Neuronal stem cell (in vitro differentiated cells): Measurements from ENCODE around the gene HUNK.
"Not testable (repeated sequence)": the region's sequence is repeated elsewhere in the genome, so short reads cannot be mapped to it uniquely, and the experiment has no call there.

Experiments used
- DNase-seq: peaks from one replicate; pipeline ENCODE4 v3.0.0-alpha.2; 2013; ENCODE audit warnings: low spot score
- H2AFZ ChIP-seq: one replicate; pipeline ENCODE4 v1.6.1; 2013; ENCODE audit warnings: mild to moderate bottlenecking, low read length, inconsistent platforms
- H2AK5ac ChIP-seq: 2 replicates; pipeline ENCODE4 v1.6.1; 2013; ENCODE audit warnings: low read depth, mild to moderate bottlenecking, inconsistent platforms, low read length, moderate library complexity, mixed read lengths
- H2BK120ac ChIP-seq: 2 replicates; pipeline ENCODE4 v1.6.1; 2013; ENCODE audit warnings: low read depth, mild to moderate bottlenecking, inconsistent platforms, low read length, moderate library complexity, mixed read lengths
- H2BK12ac ChIP-seq: one replicate; pipeline ENCODE4 v1.6.1; 2013; ENCODE audit warnings: low read length, inconsistent platforms
- H2BK15ac ChIP-seq: 2 replicates; pipeline ENCODE4 v1.6.1; 2013; ENCODE audit warnings: mild to moderate bottlenecking, low read length, inconsistent platforms, mixed read lengths
- H2BK5ac ChIP-seq: one replicate; pipeline ENCODE4 v1.6.1; 2013; ENCODE audit warnings: inconsistent platforms, mild to moderate bottlenecking, low read length, moderate library complexity
- H3K14ac ChIP-seq: one replicate; pipeline ENCODE4 v1.6.1; 2013; ENCODE audit warnings: low read length, inconsistent platforms
- H3K18ac ChIP-seq: 2 replicates; pipeline ENCODE4 v1.6.1; 2013; ENCODE audit warnings: low read length, inconsistent platforms
- H3K23ac ChIP-seq: 2 replicates; pipeline ENCODE4 v1.6.1; 2013; ENCODE audit warnings: low read depth, mild to moderate bottlenecking, mixed read lengths, low read length, inconsistent platforms; ENCODE audit not compliant: poor library complexity
- H3K27ac ChIP-seq: replicated peaks from 3 replicates; pipeline ENCODE4 v1.5.1; 2013; ENCODE audit warnings: low read length, inconsistent platforms
- H3K27me3 ChIP-seq, 3 experiments: 2 replicates each; pipeline ENCODE4 v1.6.1; 2013; ENCODE audit warnings: low read length in 3 of 3, mild to moderate bottlenecking in 2 of 3, inconsistent platforms in 1 of 3, low read depth in 1 of 3, mixed read lengths in 1 of 3, moderate library complexity in 1 of 3; ENCODE audit not compliant: control insufficient read depth in 3 of 3, insufficient read depth in 3 of 3
- H3K36me3 ChIP-seq, 2 donors: replicated peaks in 1 of 2; 2 replicates each; pipeline ENCODE4 v1.6.1; 2013; ENCODE audit warnings: low read length in 2 of 2; ENCODE audit not compliant: control insufficient read depth in 2 of 2, insufficient read depth in 2 of 2
- H3K4ac ChIP-seq: 2 replicates; pipeline ENCODE4 v1.6.1; 2013; ENCODE audit warnings: inconsistent platforms, mild to moderate bottlenecking, low read length, moderate library complexity
- H3K4me1 ChIP-seq, 2 donors: 1 replicate in 1 of 2; 2 replicates in 1 of 2; pipeline ENCODE4 v1.6.1; 2013; ENCODE audit warnings: low read length in 2 of 2, low read depth in 1 of 2; ENCODE audit not compliant: control insufficient read depth in 2 of 2, insufficient read depth in 1 of 2
- H3K4me2 ChIP-seq: one replicate; pipeline ENCODE4 v1.6.1; 2013; ENCODE audit warnings: mild to moderate bottlenecking, low read length, inconsistent platforms; ENCODE audit not compliant: insufficient read depth, poor library complexity, severe bottlenecking
- H3K4me3 ChIP-seq, 2 donors: 2 replicates each; pipeline ENCODE4 v1.5.1; 2013; ENCODE audit warnings: low read length in 2 of 2, mild to moderate bottlenecking in 2 of 2, inconsistent platforms in 1 of 2, moderate library complexity in 1 of 2
- H3K79me1 ChIP-seq: one replicate; pipeline ENCODE4 v1.6.1; 2013; ENCODE audit warnings: low read depth, mild to moderate bottlenecking, inconsistent platforms, low read length, moderate library complexity
- H3K9ac ChIP-seq: one replicate; pipeline ENCODE4 v1.6.1; 2013; ENCODE audit warnings: mild to moderate bottlenecking, low read depth, low read length, inconsistent platforms; ENCODE audit not compliant: poor library complexity
- H3K9me3 ChIP-seq, 2 donors: replicated peaks in 1 of 2; 2 replicates each; pipeline versions ENCODE3 to v1.6.1; 2013; ENCODE audit warnings: low read length in 2 of 2, mild to moderate bottlenecking in 2 of 2, inconsistent platforms in 1 of 2, low read depth in 1 of 2, mixed read lengths in 1 of 2, moderate library complexity in 1 of 2; ENCODE audit not compliant: control insufficient read depth in 2 of 2, insufficient read depth in 1 of 2
- H4K8ac ChIP-seq: one replicate; pipeline ENCODE4 v1.6.1; 2013; ENCODE audit warnings: low read depth, mild to moderate bottlenecking, inconsistent platforms, low read length, moderate library complexity
- H4K91ac ChIP-seq: one replicate; pipeline ENCODE4 v1.6.1; 2013; ENCODE audit warnings: low read length, low read depth, mild to moderate bottlenecking, inconsistent platforms; ENCODE audit not compliant: poor library complexity
- whole genome bisulfite sequencing, 2 donors: extraction: QIAGEN DNeasy Blood & Tissue Kit; methylation state at CpG; one replicate each; pipeline ENCODE4 v1.1.7; 2013; ENCODE audit warnings: missing lambda C conversion rate in 2 of 2, mixed read lengths in 1 of 2; ENCODE audit not compliant: insufficient read length in 2 of 2, insufficient replicate concordance in 1 of 2; ENCODE audit errors: extremely low coverage in 2 of 2; 5-methylcytosine and 5-hydroxymethylcytosine counted together

HUNK gene

GRCh38 chr21:31855180-31855579 lies 17.6 kb upstream of the HUNK start:
- H4K91ac ChIP-seq, result no peak overlapping the region
- peaks cover 0 to 2% of the 10 kb centered on the region in 2 donors for H3K4me1 ChIP-seq
- no peak overlapping the region for H2BK120ac ChIP-seq
- H2BK15ac ChIP-seq, result no peak overlapping the region
- no peak overlapping the region for H3K23ac ChIP-seq
- no peak overlapping the region for H3K4me3 ChIP-seq
- H3K27ac ChIP-seq, result no peak overlapping the region
- H3K18ac ChIP-seq, result no peak overlapping the region
- peaks cover 0 to 2% of the 10 kb centered on the region in 2 donors for H3K9me3 ChIP-seq
- no peak overlapping the region for H2BK12ac ChIP-seq
- H3K79me1 ChIP-seq, result no peaks in the 10 kb centered on the region
- no CpG with 5 or more reads among the region's 4 CpGs for WGBS, 2 donors
- no peaks in the 10 kb centered on the region for H3K36me3 ChIP-seq
- no peak overlapping the region for H3K4me2 ChIP-seq
- H3K14ac ChIP-seq, result no peak overlapping the region
- no peak overlapping the region for H2AK5ac ChIP-seq
- H2AFZ ChIP-seq, result no peak overlapping the region
- H3K4ac ChIP-seq, result no peak overlapping the region
- no peak overlapping the region for H4K8ac ChIP-seq
- H3K27me3 ChIP-seq, result no peaks in the 10 kb centered on the region
- no peak overlapping the region for H2BK5ac ChIP-seq
- DNase-seq, result no peak
- H3K9ac ChIP-seq, result no peak overlapping the region

DNA sequence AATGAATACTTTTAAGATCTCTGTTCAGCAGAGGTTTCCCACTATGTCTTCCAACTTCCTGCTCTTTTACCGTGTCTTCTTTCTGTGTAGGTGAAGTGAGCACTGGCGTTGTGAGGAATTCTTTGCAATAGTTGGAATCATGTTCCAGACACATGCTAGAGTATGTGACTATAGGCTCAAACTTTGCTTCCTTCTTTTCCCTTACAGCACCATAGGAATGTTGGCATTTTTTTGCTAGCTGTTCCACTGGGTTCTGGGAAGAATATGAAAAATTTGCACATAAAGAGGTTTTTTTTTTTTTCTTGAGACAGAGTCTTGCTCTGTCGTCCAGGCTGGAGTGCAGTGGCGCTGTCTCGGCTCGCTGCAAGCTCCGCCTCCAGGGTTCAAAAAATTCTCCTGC lies 15.7 kb upstream of the HUNK start:
- Histone ChIP-seq H3K27ac (no peak overlapping the region), H3K4me2 (no peak overlapping the region)

DNA sequence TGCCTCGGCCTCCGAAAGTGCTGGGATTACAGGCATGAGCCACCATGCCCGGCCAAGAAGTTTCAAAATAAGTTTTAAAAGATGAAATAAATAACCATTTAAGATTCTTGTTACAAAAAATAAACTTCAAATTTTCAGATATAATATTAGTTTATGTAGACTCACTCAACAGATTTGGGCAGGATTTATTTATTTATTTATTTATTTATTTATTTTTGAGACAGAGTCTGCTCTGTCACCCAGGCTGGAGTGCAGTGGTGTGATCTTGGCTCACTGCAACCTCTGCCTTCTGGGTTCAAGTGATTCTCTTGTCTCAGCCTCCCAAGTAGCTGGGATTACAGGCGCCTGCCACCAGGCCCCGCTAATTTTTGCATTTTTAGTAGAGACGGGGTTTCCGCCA lies 15.2 kb upstream of the HUNK start:
- H3K14ac ChIP-seq, H4K8ac ChIP-seq, H3K4me1 ChIP-seq, H2BK15ac ChIP-seq, H3K27ac ChIP-seq, H3K4me3 ChIP-seq, H3K36me3 ChIP-seq, DNase-seq, H3K18ac ChIP-seq, H2BK12ac ChIP-seq, H3K79me1 ChIP-seq, H3K9me3 ChIP-seq, H2BK120ac ChIP-seq, H3K27me3 ChIP-seq, H2AK5ac ChIP-seq, H3K23ac ChIP-seq, H2BK5ac ChIP-seq, H2AFZ ChIP-seq, H3K9ac ChIP-seq, H3K4ac ChIP-seq, H4K91ac ChIP-seq, H3K4me2 ChIP-seq: not testable (repeated sequence)
- no CpG with 5 or more reads among the region's 7 CpGs for WGBS, 2 donors

More for the DNA sequence above, 15.7 kb upstream of the HUNK start:
- Histone ChIP-seq H3K9ac (no peak overlapping the region), H2BK120ac (no peak overlapping the region), H2AFZ (no peak overlapping the region), H2BK15ac (no peak overlapping the region), H3K9me3 (peaks cover 0 to 2% of the 10 kb centered on the region in 2 donors), H3K23ac (no peak overlapping the region), H2BK12ac (no peak overlapping the region), H3K18ac (no peak overlapping the region), H3K79me1 (no peaks in the 10 kb centered on the region), H3K4ac (no peak overlapping the region), H3K4me1 (peaks cover 0 to 3% of the 10 kb centered on the region in 2 donors), H3K27me3 (no peaks in the 10 kb centered on the region), H3K14ac (no peak overlapping the region), H2BK5ac (no peak overlapping the region), H4K91ac (no peak overlapping the region), H4K8ac (no peak overlapping the region), H3K36me3 (no peaks in the 10 kb centered on the region), H2AK5ac (no peak overlapping the region), H3K4me3 (no peak overlapping the region)
- DNase-seq, result no peak
- WGBS, 2 donors, result no CpG with 5 or more reads among the region's 7 CpGs

DNA sequence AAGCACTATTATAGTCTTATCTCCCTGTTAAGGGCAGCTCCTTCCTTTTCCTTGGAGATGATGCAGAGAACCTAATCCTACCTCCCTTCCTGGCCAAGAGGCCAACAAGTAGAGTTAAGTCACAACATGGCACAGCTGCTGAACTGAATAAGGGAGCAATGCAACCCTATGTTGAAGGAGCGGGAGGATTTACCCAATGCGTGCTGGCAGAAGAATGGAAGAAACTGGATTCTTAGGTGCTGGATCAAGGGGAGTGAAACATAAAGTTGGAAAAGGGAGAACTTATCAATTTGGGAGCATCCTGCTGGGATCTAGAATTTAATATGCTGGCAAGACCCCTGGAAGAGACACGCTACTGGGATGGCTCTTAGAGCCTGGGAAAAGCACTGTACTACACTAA lies 12.0 kb upstream of the HUNK start:
- Histone ChIP-seq H3K4me1 (peaks cover 0 to 2% of the 10 kb centered on the region in 2 donors), H3K9me3 (no peaks in the 10 kb centered on the region), H2BK15ac (no peak overlapping the region), H3K14ac (no peak overlapping the region), H2AFZ (no peak overlapping the region), H3K23ac (no peak overlapping the region), H3K4me3 (no peak overlapping the region), H3K79me1 (no peaks in the 10 kb centered on the region), H3K36me3 (no peaks in the 10 kb centered on the region), H3K4me2 (no peak overlapping the region), H4K91ac (no peak overlapping the region), H2BK12ac (no peak overlapping the region), H3K27ac (no peak overlapping the region), H2BK120ac (no peak overlapping the region), H3K27me3 (peaks cover 0 to 3% (median 0%) of the 10 kb centered on the region in 3 experiments), H3K9ac (no peak overlapping the region), H2BK5ac (no peak overlapping the region), H3K18ac (no peak overlapping the region), H2AK5ac (no peak overlapping the region), H4K8ac (no peak overlapping the region), H3K4ac (no peak overlapping the region)
- no CpG with 5 or more reads among the region's 3 CpGs for WGBS, 2 donors
- no peak for DNase-seq
